CD14-positive monocyte (primary cell): ENCODE results near the gene CNTN5. TPM values are rescaled to one million over a fixed set of nuclear protein-coding genes. Genes with fewer than 3 reads are reported as not detected.

Experiments
- DNase-seq, 3 donors: peaks; one replicate each; pipeline ENCODE4 v3.0.0-alpha.2; 2011 to 2022
- H2AFZ ChIP-seq: 2 replicates; pipeline ENCODE4 v1.6.0; 2012; ENCODE audit warnings: mild to moderate bottlenecking, low read depth, low read length, inconsistent platforms; ENCODE audit not compliant: insufficient read depth, poor library complexity, severe bottlenecking
- H3K27ac ChIP-seq, 2 donors: 1 replicate in 1 of 2; 2 replicates in 1 of 2; pipeline ENCODE4 v1.5.1; 2012 to 2013; ENCODE audit warnings: low read length in 2 of 2, control low read depth in 1 of 2, inconsistent platforms in 1 of 2, low read depth in 1 of 2, mild to moderate bottlenecking in 1 of 2
- H3K27me3 ChIP-seq, 2 donors: one replicate each; pipeline versions ENCODE4 v1.6.0 to v1.6.1; 2011 to 2013; ENCODE audit warnings: low read length in 2 of 2; ENCODE audit not compliant: control insufficient read depth in 2 of 2, insufficient read depth in 2 of 2
- H3K36me3 ChIP-seq, 2 donors: replicated peaks in 1 of 2; 1 replicate in 1 of 2; 2 replicates in 1 of 2; pipeline versions ENCODE4 v1.5.1 to v1.6.1; 2012 to 2013; ENCODE audit warnings: low read length in 2 of 2, control low read depth in 1 of 2, inconsistent platforms in 1 of 2, mild to moderate bottlenecking in 1 of 2; ENCODE audit not compliant: insufficient read depth in 2 of 2, control insufficient read depth in 1 of 2
- H3K4me1 ChIP-seq, 2 donors: 1 replicate in 1 of 2; 2 replicates in 1 of 2; pipeline versions ENCODE4 v1.5.1 to v1.6.1; 2012 to 2013; ENCODE audit warnings: low read length in 2 of 2, control low read depth in 1 of 2, inconsistent platforms in 1 of 2, mild to moderate bottlenecking in 1 of 2, moderate library complexity in 1 of 2; ENCODE audit not compliant: insufficient read depth in 2 of 2, control insufficient read depth in 1 of 2
- H3K4me2 ChIP-seq: replicated peaks from 2 replicates; pipeline ENCODE3; 2012; ENCODE audit warnings: low read length, moderate library complexity, mild to moderate bottlenecking; ENCODE audit not compliant: poor library complexity, severe bottlenecking; ENCODE audit errors: extremely low read depth
- H3K4me3 ChIP-seq, 3 experiments: fragments of 200-600 bp in 1 of 3; sonication (generic) in 1 of 3; replicated peaks in 1 of 3; 1 replicate in 2 of 3; 2 replicates in 1 of 3; pipeline ENCODE4 v1.5.1; 2011 to 2013; ENCODE audit warnings: low read length in 3 of 3, mild to moderate bottlenecking in 3 of 3, control low read depth in 2 of 3, low read depth in 2 of 3, inconsistent platforms in 1 of 3, moderate library complexity in 1 of 3
- H3K79me2 ChIP-seq: 2 replicates; pipeline ENCODE4 v1.6.0; 2012; ENCODE audit warnings: mild to moderate bottlenecking, control low read depth, inconsistent platforms, low read length, moderate library complexity; ENCODE audit not compliant: insufficient read depth
- H3K9ac ChIP-seq: 2 replicates; pipeline ENCODE4 v1.6.0; 2017; ENCODE audit warnings: low read length, mild to moderate bottlenecking; ENCODE audit not compliant: insufficient read depth, poor library complexity, severe bottlenecking
- H3K9me3 ChIP-seq, 2 donors: replicated peaks in 1 of 2; 1 replicate in 1 of 2; 2 replicates in 1 of 2; pipeline versions ENCODE4 v1.5.1 to v1.6.1; 2012 to 2013; ENCODE audit warnings: low read length in 2 of 2, control low read depth in 1 of 2; ENCODE audit not compliant: control insufficient read depth in 1 of 2, insufficient read depth in 1 of 2
- H4K20me1 ChIP-seq: 2 replicates; pipeline ENCODE4 v1.6.0; 2012; ENCODE audit warnings: mild to moderate bottlenecking, low read length, control low read depth, moderate library complexity; ENCODE audit not compliant: insufficient read depth
- H3K27ac Mint-ChIP-seq, 7 donors: one replicate each; pipeline ENCODE4 v1.8.0; 2020; ENCODE audit warnings: mild to moderate bottlenecking in 7 of 7, mixed read lengths in 7 of 7, moderate library complexity in 6 of 7, inconsistent platforms in 2 of 7
- H3K27me3 Mint-ChIP-seq, 3 donors: one replicate each; pipeline ENCODE4 v1.8.0; 2021 to 2022; ENCODE audit warnings: low read depth in 3 of 3, mild to moderate bottlenecking in 3 of 3, mixed read lengths in 3 of 3, moderate library complexity in 3 of 3, inconsistent platforms in 1 of 3
- H3K36me3 Mint-ChIP-seq, 2 donors: one replicate each; pipeline ENCODE4 v1.8.0; 2020; ENCODE audit warnings: mixed read lengths in 2 of 2, inconsistent platforms in 1 of 2, mild to moderate bottlenecking in 1 of 2
- H3K4me1 Mint-ChIP-seq: one replicate; pipeline ENCODE4 v1.8.0; 2020; ENCODE audit warnings: mild to moderate bottlenecking, mixed read lengths
- H3K4me3 Mint-ChIP-seq, 2 donors: one replicate each; pipeline ENCODE4 v1.8.0; 2020; ENCODE audit warnings: mild to moderate bottlenecking in 2 of 2, mixed read lengths in 2 of 2, moderate library complexity in 1 of 2
- H3K9me3 Mint-ChIP-seq, 7 donors: one replicate each; pipeline ENCODE4 v1.8.0; 2020 to 2022; ENCODE audit warnings: mixed read lengths in 7 of 7, mild to moderate bottlenecking in 6 of 7, moderate library complexity in 6 of 7, inconsistent platforms in 2 of 7
- WGBS: methylation state at CpG from one replicate; pipeline ENCODE4 v1.1.5; 2013; ENCODE audit warnings: missing lambda C conversion rate; ENCODE audit not compliant: insufficient coverage; 5-methylcytosine and 5-hydroxymethylcytosine counted together
- intact Hi-C, 2 donors: fragments of 100-400 bp; cut with micrococcal nuclease; formaldehyde crosslinking; loops; one replicate each; pipeline versions ENCODE4 v1.15.0 to v1.15.1; 2023
- polyA plus RNA-seq, 3 donors: library from polyadenylated mRNA; depleted of rRNA in 1 of 3; unstranded in 2 of 3; stranded (reverse) in 1 of 3; fragments of 300-500 nt in 2 of 3; fragments of >200 nt in 1 of 3; fragmentation: Illumina TruSeq in 2 of 3; gene quantifications; 1 replicate in 2 of 3; 2 replicates in 1 of 3; pipeline ENCODE4 v1.2.3, GENCODE V29; 2012 to 2021
- TF ChIP-seq, protein P1 (sequence below): fragments of 200-600 bp; IDR thresholded peaks from one replicate; pipeline ENCODE4 v1.8.0; 2022; ENCODE audit warnings: antibody characterized with exemption, mild to moderate bottlenecking

The CNTN5 gene
- polyA plus RNA-seq, 3 donors, result not detected

DNA sequence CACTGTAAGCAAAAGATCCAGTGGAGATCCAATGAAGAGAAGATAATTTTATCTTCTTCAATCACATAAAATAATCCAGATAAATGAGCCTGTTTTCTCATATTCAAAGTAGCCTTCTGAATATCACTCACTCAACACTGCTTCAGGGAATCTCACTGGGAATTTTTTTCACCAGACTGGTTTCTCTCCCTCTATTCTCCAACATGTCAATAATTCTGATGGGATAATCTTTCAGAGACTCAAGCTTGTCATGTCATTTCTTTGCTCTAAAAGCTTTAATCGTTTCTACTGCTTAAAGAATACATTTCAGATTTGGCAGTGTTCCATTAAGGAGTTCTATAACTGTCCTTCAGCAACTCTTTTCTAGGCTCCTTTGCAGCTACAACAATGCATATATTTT lies 16.3 kb downstream of the CNTN5 start:
- Histone ChIP-seq H3K9ac (no peak overlapping the region), H3K27me3 (no peaks in the 10 kb centered on the region), H3K27ac (no peak overlapping the region), H3K4me1 (no peaks in the 10 kb centered on the region), H3K36me3 (no peaks in the 10 kb centered on the region), H3K9me3 (no peaks in the 10 kb centered on the region), H3K4me3 (no peak overlapping the region), H2AFZ (no peak overlapping the region), H4K20me1 (no peaks in the 10 kb centered on the region), H3K79me2 (no peaks in the 10 kb centered on the region), H3K4me2 (no peak overlapping the region)
- Mint-ChIP-seq H3K4me1 (no peaks in the 10 kb centered on the region), H3K4me3 (no peak overlapping the region), H3K36me3 (no peaks in the 10 kb centered on the region), H3K27me3 (no peaks in the 10 kb centered on the region), H3K9me3 (peaks cover 0 to 3% (median 0%) of the 10 kb centered on the region in 7 donors), H3K27ac (no peak overlapping the region)
- no peak for DNase-seq
- TF ChIP-seq, protein P1, sequence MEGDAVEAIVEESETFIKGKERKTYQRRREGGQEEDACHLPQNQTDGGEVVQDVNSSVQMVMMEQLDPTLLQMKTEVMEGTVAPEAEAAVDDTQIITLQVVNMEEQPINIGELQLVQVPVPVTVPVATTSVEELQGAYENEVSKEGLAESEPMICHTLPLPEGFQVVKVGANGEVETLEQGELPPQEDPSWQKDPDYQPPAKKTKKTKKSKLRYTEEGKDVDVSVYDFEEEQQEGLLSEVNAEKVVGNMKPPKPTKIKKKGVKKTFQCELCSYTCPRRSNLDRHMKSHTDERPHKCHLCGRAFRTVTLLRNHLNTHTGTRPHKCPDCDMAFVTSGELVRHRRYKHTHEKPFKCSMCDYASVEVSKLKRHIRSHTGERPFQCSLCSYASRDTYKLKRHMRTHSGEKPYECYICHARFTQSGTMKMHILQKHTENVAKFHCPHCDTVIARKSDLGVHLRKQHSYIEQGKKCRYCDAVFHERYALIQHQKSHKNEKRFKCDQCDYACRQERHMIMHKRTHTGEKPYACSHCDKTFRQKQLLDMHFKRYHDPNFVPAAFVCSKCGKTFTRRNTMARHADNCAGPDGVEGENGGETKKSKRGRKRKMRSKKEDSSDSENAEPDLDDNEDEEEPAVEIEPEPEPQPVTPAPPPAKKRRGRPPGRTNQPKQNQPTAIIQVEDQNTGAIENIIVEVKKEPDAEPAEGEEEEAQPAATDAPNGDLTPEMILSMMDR, result no peak
- intact Hi-C loops, result no loop called here
- 100% methylated on average over 1 of the region's 1 CpG for WGBS

DNA sequence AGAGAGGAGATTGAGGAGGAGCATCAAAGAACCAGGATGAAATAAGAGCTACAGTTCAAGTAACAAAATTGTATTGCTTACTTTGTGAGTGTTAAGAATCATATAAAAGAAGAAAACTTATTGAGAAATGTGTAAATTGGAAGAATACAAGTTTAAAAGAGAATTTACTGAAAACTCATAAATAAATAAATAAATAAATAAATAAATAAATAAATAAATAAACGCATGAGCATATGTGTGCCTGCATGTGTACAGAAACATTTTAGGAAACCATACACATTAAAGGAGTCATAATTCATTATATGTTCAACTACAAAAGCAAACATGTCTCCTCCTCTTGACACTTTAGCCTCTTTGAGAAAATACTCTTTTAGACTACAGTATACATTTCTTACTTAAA lies 42.6 kb downstream of the CNTN5 start:
- H3K27ac Mint-ChIP-seq, result no peak overlapping the region
- H3K4me1 Mint-ChIP-seq, result no peaks in the 10 kb centered on the region
- Histone ChIP-seq H3K79me2 (no peaks in the 10 kb centered on the region), H2AFZ (no peak overlapping the region), H3K9me3 (no peaks in the 10 kb centered on the region), H3K27me3 (no peaks in the 10 kb centered on the region), H4K20me1 (no peaks in the 10 kb centered on the region), H3K27ac (no peak overlapping the region), H3K4me2 (no peak overlapping the region), H3K4me1 (no peaks in the 10 kb centered on the region), H3K9ac (no peak overlapping the region), H3K4me3 (no peak overlapping the region), H3K36me3 (no peaks in the 10 kb centered on the region)
- no CpG with 5 or more reads among the region's 1 CpG for WGBS
- H3K27me3 Mint-ChIP-seq, result no peaks in the 10 kb centered on the region
- no peaks in the 10 kb centered on the region for H3K36me3 Mint-ChIP-seq
- H3K9me3 Mint-ChIP-seq, result no peaks in the 10 kb centered on the region
- TF ChIP-seq, protein P1, result no peak
- intact Hi-C loops, result no loop called here
- no peak for DNase-seq
- H3K4me3 Mint-ChIP-seq, result no peak overlapping the region
